ENCODE results near the gene ITIH6.
"Not testable (repeated sequence)": the region's sequence is repeated elsewhere in the genome, so short reads cannot be mapped to it uniquely, and the experiment has no call there.

Gene ITIH6

DNA sequence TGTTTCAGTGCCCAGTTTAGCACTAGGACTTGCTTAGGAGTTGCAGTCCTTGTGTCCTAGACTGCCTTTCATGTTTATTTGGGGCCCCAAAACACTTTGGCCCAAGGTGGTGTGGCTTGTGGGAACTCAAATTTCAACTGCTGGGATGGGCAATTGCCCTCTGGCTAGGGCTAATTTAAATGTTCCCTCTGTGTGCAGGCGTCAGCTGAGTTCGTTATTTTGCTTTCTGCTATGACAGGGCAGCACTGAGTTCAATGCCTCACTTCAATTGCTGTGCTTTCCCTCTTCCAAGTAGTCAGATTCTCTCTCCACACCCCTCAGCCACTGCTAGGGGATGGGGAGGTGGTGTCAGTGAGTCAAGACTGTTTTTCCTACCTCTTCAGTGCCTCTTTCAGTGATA, 51.1 kb downstream of the ITIH6 start:
- Histone ChIP-seq H3K4me3 (ENCODE audit: insufficient read depth in 1 of 2, low read depth in 1 of 2, low read length in 2 of 2) (no peak overlapping the region), H2AK5ac (ENCODE audit: low read length, severe bottlenecking) (no peak overlapping the region), H3K9ac (ENCODE audit: low read length) (no peak overlapping the region), H4K8ac (ENCODE audit: low read length) (no peak overlapping the region), H2BK5ac (ENCODE audit: low read depth, low read length, poor library complexity, severe bottlenecking) (no peak overlapping the region), H2BK12ac (ENCODE audit: low read length in 2 of 2) (no peak overlapping the region), H3K27me3 (ENCODE audit: control insufficient read depth in 1 of 2, insufficient read depth in 1 of 2, low read length in 2 of 2) (peaks cover 0 to 31% of the 10 kb centered on the region in 2 experiments), H3K4me1 (ENCODE audit: control insufficient read depth, insufficient read depth, low read depth, low read length) (no peaks in the 10 kb centered on the region), H3K23ac (ENCODE audit: low read length in 2 of 2) (no peak overlapping the region), H2AFZ (ENCODE audit: low read depth, low read length) (no peak overlapping the region), H3K9me3 (ENCODE audit: control insufficient read depth, low read length) (no peaks in the 10 kb centered on the region), H3K14ac (ENCODE audit: low read length in 2 of 2) (no peak overlapping the region), H3K4me2 (ENCODE audit: low read length, poor library complexity, severe bottlenecking) (no peak overlapping the region), H3K18ac (ENCODE audit: low read depth in 1 of 2, low read length in 2 of 2) (no peak overlapping the region), H3K27ac (ENCODE audit: low read length, poor library complexity, severe bottlenecking) (no peak overlapping the region), H3K79me1 (replicated peaks; ENCODE audit: low read length, poor library complexity, severe bottlenecking) (no peaks in the 10 kb centered on the region), H3K36me3 (ENCODE audit: control insufficient read depth in 1 of 2, insufficient read depth in 2 of 2, low read depth in 1 of 2, low read length in 2 of 2) (no peaks in the 10 kb centered on the region), H3K4ac (ENCODE audit: low read depth in 1 of 2, low read length in 2 of 2) (no peak overlapping the region), H2BK15ac (ENCODE audit: low read depth, poor library complexity, severe bottlenecking) (no peak overlapping the region), H2BK120ac (ENCODE audit: low read depth, low read length) (no peak overlapping the region), H4K91ac (ENCODE audit: low read length) (no peak overlapping the region)
- no peak for DNase-seq
- WGBS: no CpG with 5 or more reads among the region's 2 CpGs

DNA sequence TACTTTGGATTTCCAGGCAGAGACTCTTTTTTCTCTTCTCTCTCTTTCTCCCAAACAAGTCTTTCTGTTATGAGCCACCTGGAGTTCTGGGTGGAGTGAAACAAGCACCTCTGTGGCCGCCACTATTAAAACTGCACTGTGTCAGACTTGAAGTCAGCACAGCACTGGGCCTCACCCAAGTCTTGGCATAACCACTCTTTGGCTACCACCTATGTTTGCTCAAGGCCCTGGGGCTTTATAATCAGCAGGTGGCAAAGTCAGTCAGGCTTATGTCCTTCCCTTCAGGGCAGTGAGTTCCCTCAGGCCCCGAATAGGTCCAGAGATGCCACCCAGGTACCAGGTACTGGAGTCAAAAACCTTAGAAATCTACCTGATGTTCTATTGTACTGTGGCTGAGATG, 52.4 kb downstream of the ITIH6 start:
- no peak overlapping the region for H2BK120ac ChIP-seq (ENCODE audit: low read depth, low read length)

DNA sequence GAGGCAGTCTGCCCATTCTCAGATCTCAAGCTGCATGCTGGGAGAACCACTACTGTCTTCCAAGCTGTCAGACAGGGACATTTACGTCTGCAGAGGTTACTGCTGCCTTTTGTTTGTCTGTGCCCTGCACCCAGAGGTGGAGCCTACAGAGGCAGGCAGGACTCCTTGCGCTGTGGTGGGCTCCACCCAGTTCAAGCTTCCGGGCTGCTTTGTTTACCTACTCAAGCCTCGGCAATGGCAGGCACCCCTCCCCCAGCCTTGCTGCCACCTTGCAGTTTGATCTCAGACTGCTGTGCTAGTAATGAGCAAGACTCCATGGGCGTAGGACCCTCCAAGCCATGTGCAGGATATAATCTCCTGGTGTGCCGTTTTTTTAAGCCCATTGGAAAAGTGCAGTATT, 59.5 kb downstream of the ITIH6 start:
- H3K36me3 ChIP-seq (ENCODE audit: control insufficient read depth in 1 of 2, insufficient read depth in 2 of 2, low read depth in 1 of 2, low read length in 2 of 2); H3K9ac ChIP-seq (ENCODE audit: low read length); H4K8ac ChIP-seq (ENCODE audit: low read length); H3K79me1 ChIP-seq (replicated peaks; ENCODE audit: low read length, poor library complexity, severe bottlenecking); H2AK5ac ChIP-seq (ENCODE audit: low read length, severe bottlenecking); H3K27me3 ChIP-seq (ENCODE audit: control insufficient read depth in 1 of 2, insufficient read depth in 1 of 2, low read length in 2 of 2); H2BK15ac ChIP-seq (ENCODE audit: low read depth, poor library complexity, severe bottlenecking); H2BK5ac ChIP-seq (ENCODE audit: low read depth, low read length, poor library complexity, severe bottlenecking); H3K9me3 ChIP-seq (ENCODE audit: control insufficient read depth, low read length); H3K4me2 ChIP-seq (ENCODE audit: low read length, poor library complexity, severe bottlenecking); H3K27ac ChIP-seq (ENCODE audit: low read length, poor library complexity, severe bottlenecking); H3K4me1 ChIP-seq (ENCODE audit: control insufficient read depth, insufficient read depth, low read depth, low read length); H3K23ac ChIP-seq (ENCODE audit: low read length in 2 of 2); H2AFZ ChIP-seq (ENCODE audit: low read depth, low read length); H3K4me3 ChIP-seq (ENCODE audit: insufficient read depth in 1 of 2, low read depth in 1 of 2, low read length in 2 of 2); H3K14ac ChIP-seq (ENCODE audit: low read length in 2 of 2); H3K18ac ChIP-seq (ENCODE audit: low read depth in 1 of 2, low read length in 2 of 2); H4K91ac ChIP-seq (ENCODE audit: low read length); H2BK120ac ChIP-seq (ENCODE audit: low read depth, low read length); H3K4ac ChIP-seq (ENCODE audit: low read depth in 1 of 2, low read length in 2 of 2); H2BK12ac ChIP-seq (ENCODE audit: low read length in 2 of 2); DNase-seq: not testable (repeated sequence)
- WGBS: 91% methylated on average over 5 of the region's 6 CpGs

More for the DNA sequence above, 52.4 kb downstream of the ITIH6 start:
- no peak overlapping the region for H2AK5ac ChIP-seq (ENCODE audit: low read length, severe bottlenecking)
- no peaks in the 10 kb centered on the region for H3K9me3 ChIP-seq (ENCODE audit: control insufficient read depth, low read length)
- no peak overlapping the region for H3K27ac ChIP-seq (ENCODE audit: low read length, poor library complexity, severe bottlenecking)
- no peak for DNase-seq
- no peaks in the 10 kb centered on the region for H3K79me1 ChIP-seq (replicated peaks; ENCODE audit: low read length, poor library complexity, severe bottlenecking)
- no peak overlapping the region for H3K9ac ChIP-seq (ENCODE audit: low read length)
- H4K8ac ChIP-seq (ENCODE audit: low read length): no peak overlapping the region
- H3K4me3 ChIP-seq (ENCODE audit: insufficient read depth in 1 of 2, low read depth in 1 of 2, low read length in 2 of 2): no peak overlapping the region
- no peak overlapping the region for H2AFZ ChIP-seq (ENCODE audit: low read depth, low read length)
- H3K4ac ChIP-seq (ENCODE audit: low read depth in 1 of 2, low read length in 2 of 2): no peak overlapping the region
- no peak overlapping the region for H2BK12ac ChIP-seq (ENCODE audit: low read length in 2 of 2)
- H2BK15ac ChIP-seq (ENCODE audit: low read depth, poor library complexity, severe bottlenecking): no peak overlapping the region
- H3K4me2 ChIP-seq (ENCODE audit: low read length, poor library complexity, severe bottlenecking): no peak overlapping the region
- peaks cover 0 to 31% of the 10 kb centered on the region in 2 experiments for H3K27me3 ChIP-seq (ENCODE audit: control insufficient read depth in 1 of 2, insufficient read depth in 1 of 2, low read length in 2 of 2)
- no peak overlapping the region for H3K14ac ChIP-seq (ENCODE audit: low read length in 2 of 2)
- no peak overlapping the region for H4K91ac ChIP-seq (ENCODE audit: low read length)
- no peaks in the 10 kb centered on the region for H3K4me1 ChIP-seq (ENCODE audit: control insufficient read depth, insufficient read depth, low read depth, low read length)
- WGBS: 69% methylated on average over 1 of the region's 2 CpGs
- H3K36me3 ChIP-seq (ENCODE audit: control insufficient read depth in 1 of 2, insufficient read depth in 2 of 2, low read depth in 1 of 2, low read length in 2 of 2): no peaks in the 10 kb centered on the region
- no peak overlapping the region for H2BK5ac ChIP-seq (ENCODE audit: low read depth, low read length, poor library complexity, severe bottlenecking)
- H3K23ac ChIP-seq (ENCODE audit: low read length in 2 of 2): no peak overlapping the region
- no peak overlapping the region for H3K18ac ChIP-seq (ENCODE audit: low read depth in 1 of 2, low read length in 2 of 2)

DNA sequence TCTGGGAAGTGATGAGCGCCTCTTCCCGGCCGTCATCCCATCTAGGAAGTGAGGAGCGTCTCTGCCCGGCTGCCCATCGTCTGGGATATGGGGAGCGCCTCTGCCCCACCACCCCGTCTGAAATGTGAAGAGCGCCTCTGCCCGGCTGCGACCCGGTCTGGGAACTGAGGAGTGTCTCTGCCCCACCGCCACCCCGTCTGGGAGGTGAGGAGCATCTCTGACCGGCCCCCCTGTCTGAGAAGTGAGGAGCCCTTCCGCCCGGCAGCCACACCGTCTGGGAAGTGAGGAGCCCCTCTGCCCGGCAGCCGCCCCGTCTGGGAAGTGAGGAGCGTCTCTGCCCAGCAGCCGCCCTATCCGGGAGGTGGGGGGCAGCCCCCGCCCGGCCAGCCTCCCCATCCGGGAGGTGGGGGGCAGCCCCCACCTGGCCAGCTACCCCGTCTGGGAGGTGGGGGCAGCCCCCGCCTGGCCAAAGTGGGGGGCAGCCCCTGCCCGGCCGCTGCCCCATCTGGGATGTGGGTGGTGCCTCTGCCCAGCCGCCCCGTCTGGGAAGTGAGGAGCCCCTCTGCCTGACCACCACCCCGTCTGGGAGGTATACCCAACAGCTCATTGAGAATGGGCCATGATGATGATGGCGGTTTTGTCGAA, 61.6 kb downstream of the ITIH6 start:
- H2AK5ac ChIP-seq (ENCODE audit: low read length, severe bottlenecking); H3K36me3 ChIP-seq (ENCODE audit: control insufficient read depth in 1 of 2, insufficient read depth in 2 of 2, low read depth in 1 of 2, low read length in 2 of 2); H3K79me1 ChIP-seq (replicated peaks; ENCODE audit: low read length, poor library complexity, severe bottlenecking); H4K91ac ChIP-seq (ENCODE audit: low read length); H3K9me3 ChIP-seq (ENCODE audit: control insufficient read depth, low read length); H2AFZ ChIP-seq (ENCODE audit: low read depth, low read length); H2BK15ac ChIP-seq (ENCODE audit: low read depth, poor library complexity, severe bottlenecking); H2BK5ac ChIP-seq (ENCODE audit: low read depth, low read length, poor library complexity, severe bottlenecking); H3K27ac ChIP-seq (ENCODE audit: low read length, poor library complexity, severe bottlenecking); H2BK120ac ChIP-seq (ENCODE audit: low read depth, low read length); H3K18ac ChIP-seq (ENCODE audit: low read depth in 1 of 2, low read length in 2 of 2); H3K27me3 ChIP-seq (ENCODE audit: control insufficient read depth in 1 of 2, insufficient read depth in 1 of 2, low read length in 2 of 2); H3K4ac ChIP-seq (ENCODE audit: low read depth in 1 of 2, low read length in 2 of 2); DNase-seq; H3K4me1 ChIP-seq (ENCODE audit: control insufficient read depth, insufficient read depth, low read depth, low read length); H3K4me2 ChIP-seq (ENCODE audit: low read length, poor library complexity, severe bottlenecking); H4K8ac ChIP-seq (ENCODE audit: low read length); H3K14ac ChIP-seq (ENCODE audit: low read length in 2 of 2); H2BK12ac ChIP-seq (ENCODE audit: low read length in 2 of 2); H3K4me3 ChIP-seq (ENCODE audit: insufficient read depth in 1 of 2, low read depth in 1 of 2, low read length in 2 of 2); H3K23ac ChIP-seq (ENCODE audit: low read length in 2 of 2); H3K9ac ChIP-seq (ENCODE audit: low read length): not testable (repeated sequence)
- 89% methylated on average over 31 of the region's 36 CpGs for WGBS
